ENCODE results near the gene MYO18B. TPM values are rescaled to one million over a fixed set of nuclear protein-coding genes. Genes with fewer than 3 reads are reported as not detected.

Gene MYO18B
- total RNA-seq, 1 donor from 2014 or later, result 17.6 TPM

- DNase-seq, result no peak
Observed at GRCh38 chr22:25997886-25998775, 256.1 kb downstream of the MYO18B start.

DNA sequence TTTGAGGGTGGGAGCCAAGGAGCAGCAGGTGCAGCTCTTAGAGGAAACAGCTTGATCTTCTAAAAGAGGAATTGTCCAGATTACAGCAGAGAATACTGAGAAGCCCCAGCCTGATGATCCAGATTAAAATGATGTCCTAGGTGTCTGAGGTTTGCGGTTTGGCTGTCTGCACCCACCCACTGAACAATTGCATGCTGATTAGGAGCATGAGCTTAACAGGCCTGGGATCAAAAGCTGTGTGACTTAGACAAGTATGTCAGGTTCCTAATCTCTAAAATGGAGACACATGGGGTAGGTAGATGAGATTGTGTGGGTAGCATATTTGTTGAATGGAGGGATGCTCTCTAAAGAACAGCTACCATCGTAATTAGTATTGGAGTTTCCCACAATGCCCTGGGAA, 260.5 kb downstream of the MYO18B start:
- DNase-seq, result no peak

DNA sequence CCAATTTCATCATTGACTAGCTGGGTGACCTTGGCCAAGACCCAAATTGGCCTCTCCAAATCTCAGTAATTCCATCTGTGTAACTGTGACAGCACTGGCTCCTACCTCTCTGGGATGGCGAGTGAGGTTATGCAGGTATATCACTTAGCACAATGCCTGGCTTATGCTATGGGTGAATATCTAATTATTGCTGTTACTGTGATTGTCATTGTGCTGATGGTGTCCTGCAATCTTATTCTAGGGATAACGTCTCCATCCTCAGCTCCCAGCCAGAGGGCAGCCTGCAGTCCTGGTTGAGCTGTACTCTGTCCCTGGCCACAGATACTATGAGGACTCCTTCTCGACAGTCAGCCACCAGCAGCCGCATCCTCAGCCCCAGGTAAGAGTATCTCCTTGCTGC, 262.5 kb downstream of the MYO18B start:
- no peak for DNase-seq

GRCh38 chr22:26008587-26008986, 266.6 kb downstream of the MYO18B start:
- no peak for DNase-seq

GRCh38 chr22:26016916-26017315, 274.9 kb downstream of the MYO18B start:
- no peak for DNase-seq

DNA sequence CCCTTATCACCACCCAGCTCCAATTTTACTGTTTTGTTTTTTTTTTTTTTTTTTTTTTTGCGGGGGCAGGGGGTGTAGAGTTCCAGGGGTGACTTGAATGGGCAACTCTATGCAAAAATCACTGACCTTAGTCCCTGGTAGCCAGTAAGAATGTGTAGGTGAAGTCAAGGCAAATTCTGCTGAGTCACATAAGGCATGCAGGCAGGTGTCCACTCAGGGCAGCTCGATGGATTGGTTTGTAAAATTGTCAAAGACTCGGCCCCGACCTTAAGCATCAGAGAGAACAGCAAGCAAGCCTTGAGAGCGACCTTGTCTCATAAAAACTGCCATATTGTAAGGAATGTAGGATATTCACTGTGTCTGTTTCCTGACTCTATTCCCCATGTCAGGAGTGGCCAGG, 275.9 kb downstream of the MYO18B start:
- DNase-seq, result no peak

GRCh38 chr22:26019596-26019995, 277.6 kb downstream of the MYO18B start:
- DNase-seq, result no peak

GRCh38 chr22:26021516-26021915, 279.5 kb downstream of the MYO18B start:
- DNase-seq, result no peak

- no peak for DNase-seq
Observed at GRCh38 chr22:26023104-26023775, 281.3 kb downstream of the MYO18B start.

DNA sequence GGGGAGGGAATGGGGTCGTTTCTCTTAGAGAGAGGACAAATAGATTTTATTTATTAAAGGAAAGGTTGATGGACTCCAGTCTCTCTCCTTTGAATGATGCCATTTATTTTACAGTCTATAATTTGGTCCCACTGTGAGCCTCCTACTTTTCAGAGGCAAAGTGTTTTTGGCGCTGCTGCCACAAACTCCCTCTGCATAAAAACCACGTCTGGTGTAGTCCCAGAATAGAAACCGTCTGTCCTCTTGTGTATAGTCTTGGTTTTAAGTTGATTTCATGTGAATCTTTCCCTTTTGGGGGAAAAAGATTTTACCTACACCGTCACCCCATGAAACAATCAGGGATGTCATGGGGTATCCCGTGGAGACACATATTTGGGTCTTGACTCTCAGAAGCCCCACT, 283.6 kb downstream of the MYO18B start:
- DNase-seq, result no peak

GRCh38 chr22:26027341-26027740, 285.4 kb downstream of the MYO18B start:
- DNase-seq, result no peak

GRCh38 chr22:26031641-26032040, 289.7 kb downstream of the MYO18B start:
- no peak for DNase-seq

DNA sequence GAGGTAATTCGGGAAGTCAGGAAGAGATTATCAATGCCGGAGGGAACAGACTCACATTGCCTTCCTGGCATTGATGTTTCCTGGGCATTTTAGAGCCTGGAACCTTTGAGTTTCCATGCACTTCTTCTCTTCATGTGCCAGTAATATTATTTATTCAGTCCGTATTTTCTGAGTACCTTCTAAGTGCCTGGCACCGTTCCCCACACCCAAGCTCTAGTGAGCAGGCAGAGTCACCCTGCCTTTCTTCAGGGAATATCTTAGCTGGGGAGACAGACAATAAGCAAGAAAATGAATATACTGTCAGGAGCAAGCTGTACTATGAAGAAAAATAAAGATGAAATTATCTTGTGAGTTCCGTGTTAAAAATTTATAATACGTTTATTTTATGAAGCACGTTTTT, 291.1 kb downstream of the MYO18B start:
- no peak for DNase-seq

GRCh38 chr22:26033586-26033985, 291.6 kb downstream of the MYO18B start:
- DNase-seq, result no peak

DNA sequence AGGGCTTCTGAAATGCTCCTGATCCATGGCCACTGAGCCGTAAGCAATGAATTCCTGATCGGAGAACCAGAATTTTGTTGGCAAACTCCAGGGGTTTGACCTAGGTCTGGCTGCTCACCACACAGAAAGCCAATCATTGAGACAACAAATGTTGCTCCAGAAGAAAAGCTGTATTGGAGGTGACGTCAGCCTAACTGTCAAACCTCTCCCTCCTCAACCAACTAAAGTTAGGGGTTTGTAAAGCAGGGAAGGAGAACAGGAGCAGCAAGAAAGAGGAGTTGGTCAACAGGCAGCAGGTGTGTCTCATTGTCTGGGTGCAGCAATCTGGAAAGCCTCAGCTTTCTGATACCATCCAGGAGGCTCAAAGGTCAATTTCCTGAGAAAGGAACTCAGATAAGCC, 293.5 kb downstream of the MYO18B start:
- DNase-seq, result no peak

- no peak for DNase-seq
Observed at GRCh38 chr22:26038365-26038764, 296.4 kb downstream of the MYO18B start.

GRCh38 chr22:26041931-26042330, 299.9 kb downstream of the MYO18B start:
- no peak for DNase-seq

DNA sequence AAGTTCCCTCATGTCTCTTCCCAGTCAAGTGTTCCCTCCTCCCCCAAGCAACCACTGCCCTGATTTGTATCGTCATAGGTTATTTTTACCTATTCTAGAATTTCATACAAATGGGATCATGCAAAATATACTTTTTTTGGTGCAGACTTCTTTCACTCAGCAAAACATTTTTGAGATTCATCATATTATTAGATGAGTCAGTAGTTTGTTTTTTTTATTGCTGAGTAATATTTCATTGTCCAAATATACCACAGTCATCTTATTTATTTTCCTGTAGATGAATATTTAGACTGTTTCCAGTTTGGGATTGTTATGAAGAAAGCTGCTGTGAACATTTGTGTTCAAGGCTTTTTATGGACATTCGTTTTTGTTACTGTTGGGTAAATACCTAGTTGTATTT, 301.0 kb downstream of the MYO18B start:
- no peak for DNase-seq

GRCh38 chr22:26045051-26045450, 303.1 kb downstream of the MYO18B start:
- DNase-seq, result no peak

- no peak for DNase-seq
Observed at GRCh38 chr22:26045860-26046259, 303.9 kb downstream of the MYO18B start.

- DNase-seq, result no peak
Observed at GRCh38 chr22:26047516-26047915, 305.5 kb downstream of the MYO18B start.

DNA sequence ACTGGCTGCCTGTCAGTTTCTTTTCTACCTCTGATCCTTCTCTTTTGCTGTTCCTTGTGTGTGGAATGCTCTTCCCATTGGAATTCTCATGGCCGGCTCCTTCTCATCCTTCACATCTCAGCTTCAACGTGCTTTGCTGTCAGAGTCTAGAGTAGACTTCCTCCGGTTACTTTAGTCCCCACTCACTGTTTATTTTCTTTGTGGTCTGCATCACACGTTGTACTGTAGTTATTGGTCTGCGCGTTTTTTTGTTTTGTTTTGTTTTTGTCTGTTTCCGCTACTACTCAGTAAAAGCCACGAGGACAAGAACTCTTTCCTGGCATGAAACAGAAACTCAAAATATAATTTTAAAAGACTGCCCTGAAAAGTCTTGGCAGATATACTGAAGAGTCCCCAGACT, 305.9 kb downstream of the MYO18B start:
- no peak for DNase-seq

- DNase-seq, result no peak
Observed at GRCh38 chr22:26050079-26050478, 308.1 kb downstream of the MYO18B start.
